ENCODE results near the gene TDP2. TPM values are rescaled to one million over a fixed set of nuclear protein-coding genes. Genes with fewer than 3 reads are reported as not detected.

Gene TDP2
- total and polyA plus RNA-seq, 2 donors from 2014 or later: 33.0 to 82.9 TPM

GRCh38 chr6:24692415-24692814, 25.7 kb upstream of the TDP2 start:
- DNase-seq: no peak
- Histone ChIP-seq H3K4me3 (ENCODE audit: low read length in 3 of 3) (no peak overlapping the region), H3K9ac (ENCODE audit: low read length in 3 of 3) (no peak overlapping the region)

GRCh38 chr6:24692003-24692402, 25.3 kb upstream of the TDP2 start:
- intact Hi-C loops (cut with DNase I): loop anchor here (10.0 kb wide), 1 partner anchor 107 kb away; no protein-coding TSS in a partner anchor
- Histone ChIP-seq H3K4me3 (ENCODE audit: low read length in 3 of 3) (no peak overlapping the region), H3K27ac (ENCODE audit: low read depth in 2 of 2, low read length in 2 of 2) (no peak overlapping the region), H3K36me3 (ENCODE audit: control insufficient read depth in 2 of 3, insufficient read depth in 3 of 3, low read length in 3 of 3) (no peaks in the 10 kb centered on the region), H3K9ac (ENCODE audit: low read length in 3 of 3) (no peak overlapping the region), H3K9me3 (ENCODE audit: control insufficient read depth in 2 of 3, insufficient read depth in 1 of 3, low read length in 3 of 3) (no peaks in the 10 kb centered on the region), H3K4me1 (ENCODE audit: control insufficient read depth in 2 of 3, insufficient read depth in 2 of 3, low read depth in 1 of 3, low read length in 3 of 3) (no peaks in the 10 kb centered on the region), H3K27me3 (ENCODE audit: control insufficient read depth, insufficient read depth, low read length) (no peaks in the 10 kb centered on the region)
- FAIRE-seq (no peak), DNase-seq (no peak)
- TF ChIP-seq CTCF (IDR thresholded peaks at IDR 0.05; ENCODE audit: borderline replicate concordance, extremely low read depth, insufficient read depth): no peak

More at GRCh38 chr6:24692415-24692814, 25.7 kb upstream of the TDP2 start:
- Histone ChIP-seq H3K4me1 (ENCODE audit: control insufficient read depth in 2 of 3, insufficient read depth in 2 of 3, low read depth in 1 of 3, low read length in 3 of 3) (no peaks in the 10 kb centered on the region), H3K27ac (ENCODE audit: low read depth in 2 of 2, low read length in 2 of 2) (no peak overlapping the region), H3K36me3 (ENCODE audit: control insufficient read depth in 2 of 3, insufficient read depth in 3 of 3, low read length in 3 of 3) (no peaks in the 10 kb centered on the region), H3K27me3 (ENCODE audit: control insufficient read depth, insufficient read depth, low read length) (no peaks in the 10 kb centered on the region), H3K9me3 (ENCODE audit: control insufficient read depth in 2 of 3, insufficient read depth in 1 of 3, low read length in 3 of 3) (no peaks in the 10 kb centered on the region)
- intact Hi-C loops (cut with DNase I): loop anchor here (10.0 kb wide), 1 partner anchor 108 kb away; no protein-coding TSS in a partner anchor
- no peak for FAIRE-seq
- no peak for TF ChIP-seq CTCF (IDR thresholded peaks at IDR 0.05; ENCODE audit: borderline replicate concordance, extremely low read depth, insufficient read depth)

GRCh38 chr6:24691550-24691949, 24.9 kb upstream of the TDP2 start:
- no peak overlapping the region for H3K4me3 ChIP-seq (ENCODE audit: low read length in 3 of 3)
- FAIRE-seq (no peak), DNase-seq (no peak)
- H3K27me3 ChIP-seq (ENCODE audit: control insufficient read depth, insufficient read depth, low read length): no peaks in the 10 kb centered on the region
- H3K9me3 ChIP-seq (ENCODE audit: control insufficient read depth in 2 of 3, insufficient read depth in 1 of 3, low read length in 3 of 3): no peaks in the 10 kb centered on the region
- H3K9ac ChIP-seq (ENCODE audit: low read length in 3 of 3): no peak overlapping the region
- H3K27ac ChIP-seq (ENCODE audit: low read depth in 2 of 2, low read length in 2 of 2): no peak overlapping the region
- no peak for TF ChIP-seq CTCF (IDR thresholded peaks at IDR 0.05; ENCODE audit: borderline replicate concordance, extremely low read depth, insufficient read depth)
- no peaks in the 10 kb centered on the region for H3K4me1 ChIP-seq (ENCODE audit: control insufficient read depth in 2 of 3, insufficient read depth in 2 of 3, low read depth in 1 of 3, low read length in 3 of 3)
- H3K36me3 ChIP-seq (ENCODE audit: control insufficient read depth in 2 of 3, insufficient read depth in 3 of 3, low read length in 3 of 3): no peaks in the 10 kb centered on the region
- intact Hi-C loops (cut with DNase I): loop anchor here (10.0 kb wide), 1 partner anchor 107 kb away; no protein-coding TSS in a partner anchor

GRCh38 chr6:24690593-24690992, 23.9 kb upstream of the TDP2 start:
- no peak overlapping the region for H3K27ac ChIP-seq (ENCODE audit: low read depth in 2 of 2, low read length in 2 of 2)
- no peak for TF ChIP-seq CTCF (IDR thresholded peaks at IDR 0.05; ENCODE audit: borderline replicate concordance, extremely low read depth, insufficient read depth)
- FAIRE-seq (no peak), DNase-seq (no peak)
- no peaks in the 10 kb centered on the region for H3K27me3 ChIP-seq (ENCODE audit: control insufficient read depth, insufficient read depth, low read length)
- H3K9ac ChIP-seq (ENCODE audit: low read length in 3 of 3): no peak overlapping the region
- H3K4me1 ChIP-seq (ENCODE audit: control insufficient read depth in 2 of 3, insufficient read depth in 2 of 3, low read depth in 1 of 3, low read length in 3 of 3): no peaks in the 10 kb centered on the region
- H3K36me3 ChIP-seq (ENCODE audit: control insufficient read depth in 2 of 3, insufficient read depth in 3 of 3, low read length in 3 of 3): no peaks in the 10 kb centered on the region
- H3K9me3 ChIP-seq (ENCODE audit: control insufficient read depth in 2 of 3, insufficient read depth in 1 of 3, low read length in 3 of 3): no peaks in the 10 kb centered on the region
- intact Hi-C loops (cut with DNase I): loop anchor here (10.0 kb wide), 1 partner anchor 106 kb away; no protein-coding TSS in a partner anchor
- H3K4me3 ChIP-seq (ENCODE audit: low read length in 3 of 3): no peak overlapping the region

Data from kidney (tissue), 14 donors.